ENCODE results near the gene PDXK. TPM values are rescaled to one million over a fixed set of nuclear protein-coding genes. Genes with fewer than 3 reads are reported as not detected.

The PDXK gene
- total and polyA plus RNA-seq, 12 donors, result 43.0 to 202 (median 95.3) TPM

DNA sequence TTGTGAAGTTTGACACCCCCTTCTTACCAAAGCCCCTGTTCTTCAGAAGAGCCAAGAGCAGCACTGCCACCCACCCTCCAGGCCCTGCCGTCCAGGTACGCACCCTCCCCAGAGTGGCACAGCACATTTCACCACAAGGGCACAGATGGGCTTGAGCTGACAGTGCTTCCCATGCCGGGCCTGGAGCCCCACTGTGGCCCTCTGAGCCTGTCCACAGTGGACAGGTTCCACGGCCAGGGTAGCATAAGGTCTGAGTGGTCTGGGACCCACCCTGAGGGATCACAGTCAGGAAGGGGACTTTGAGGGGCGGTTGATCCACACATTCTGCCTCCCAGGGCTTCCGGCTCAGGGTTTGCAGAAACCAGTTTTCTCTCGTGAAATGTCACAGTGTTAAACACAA is 28.6 kb upstream of the PDXK start:
- DNase-seq, result no peak
- Histone ChIP-seq H3K4me1 (replicated peaks in 1 of 2) (no peaks in the 10 kb centered on the region), H3K27me3 (no peaks in the 10 kb centered on the region), H3K36me3 (replicated peaks in 1 of 2) (peaks cover 0 to 77% of the 10 kb centered on the region in 2 donors), H3K9me3 (replicated peaks in 1 of 3) (no peaks in the 10 kb centered on the region), H3K27ac (no peak overlapping the region), H3K4me3 (no peak overlapping the region)
- intact Hi-C loops (cut with DNase I), result no loop called here
- TF ChIP-seq, protein P1, sequence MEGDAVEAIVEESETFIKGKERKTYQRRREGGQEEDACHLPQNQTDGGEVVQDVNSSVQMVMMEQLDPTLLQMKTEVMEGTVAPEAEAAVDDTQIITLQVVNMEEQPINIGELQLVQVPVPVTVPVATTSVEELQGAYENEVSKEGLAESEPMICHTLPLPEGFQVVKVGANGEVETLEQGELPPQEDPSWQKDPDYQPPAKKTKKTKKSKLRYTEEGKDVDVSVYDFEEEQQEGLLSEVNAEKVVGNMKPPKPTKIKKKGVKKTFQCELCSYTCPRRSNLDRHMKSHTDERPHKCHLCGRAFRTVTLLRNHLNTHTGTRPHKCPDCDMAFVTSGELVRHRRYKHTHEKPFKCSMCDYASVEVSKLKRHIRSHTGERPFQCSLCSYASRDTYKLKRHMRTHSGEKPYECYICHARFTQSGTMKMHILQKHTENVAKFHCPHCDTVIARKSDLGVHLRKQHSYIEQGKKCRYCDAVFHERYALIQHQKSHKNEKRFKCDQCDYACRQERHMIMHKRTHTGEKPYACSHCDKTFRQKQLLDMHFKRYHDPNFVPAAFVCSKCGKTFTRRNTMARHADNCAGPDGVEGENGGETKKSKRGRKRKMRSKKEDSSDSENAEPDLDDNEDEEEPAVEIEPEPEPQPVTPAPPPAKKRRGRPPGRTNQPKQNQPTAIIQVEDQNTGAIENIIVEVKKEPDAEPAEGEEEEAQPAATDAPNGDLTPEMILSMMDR (IDR thresholded peaks at IDR 0.05), result no peak
- no peak for TF ChIP-seq POLR2A (IDR thresholded peaks at IDR 0.05)
- 94 to 100% (median 97%) methylated on average over 3 to 7 of the region's 7 CpGs for WGBS, 4 donors

GRCh38 chr21:43691086-43691795 is 27.7 kb upstream of the PDXK start:
- TF ChIP-seq, protein P1 (IDR thresholded peaks at IDR 0.05), result no peak
- TF ChIP-seq POLR2A (IDR thresholded peaks at IDR 0.05), result no peak
- WGBS, 4 donors, result 94 to 97% (median 96%) methylated on average over 25 of the region's 25 CpGs
- Histone ChIP-seq H3K9me3 (replicated peaks in 1 of 3) (no peaks in the 10 kb centered on the region), H3K27me3 (no peaks in the 10 kb centered on the region), H3K27ac (no peak overlapping the region), H3K4me1 (replicated peaks in 1 of 2) (no peaks in the 10 kb centered on the region), H3K4me3 (no peak overlapping the region), H3K36me3 (replicated peaks in 1 of 2) (peaks cover 0 to 68% of the 10 kb centered on the region in 2 donors)
- no peak for DNase-seq
- intact Hi-C loops (cut with DNase I), result no loop called here

DNA sequence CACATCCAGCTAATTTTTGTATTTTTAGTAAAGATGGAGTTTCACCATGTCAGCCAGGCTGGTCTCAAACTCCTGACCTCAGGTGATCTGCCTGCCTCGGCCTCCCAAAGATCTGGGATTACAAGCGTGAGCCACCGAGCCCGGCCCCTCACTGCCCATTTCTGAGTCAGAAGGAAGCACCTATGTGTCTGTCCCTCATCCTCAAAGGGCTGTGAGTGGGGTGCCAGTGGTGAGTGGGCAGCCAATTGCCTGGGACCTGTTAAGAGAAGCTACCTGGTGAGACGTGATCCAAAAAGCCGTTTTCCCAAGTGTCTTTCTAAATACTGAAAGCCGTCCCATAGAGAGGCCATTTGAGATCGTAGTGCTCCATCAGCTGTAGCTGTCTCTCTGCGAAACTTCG is 27.1 kb upstream of the PDXK start:
- no peaks in the 10 kb centered on the region for H3K27me3 ChIP-seq
- H3K4me3 ChIP-seq, result no peak overlapping the region
- no peaks in the 10 kb centered on the region for H3K9me3 ChIP-seq (replicated peaks in 1 of 3)
- H3K4me1 ChIP-seq (replicated peaks in 1 of 2), result no peaks in the 10 kb centered on the region
- peaks cover 0 to 63% of the 10 kb centered on the region in 2 donors for H3K36me3 ChIP-seq (replicated peaks in 1 of 2)
- TF ChIP-seq POLR2A (IDR thresholded peaks at IDR 0.05), result no peak
- TF ChIP-seq, protein P1 (IDR thresholded peaks at IDR 0.05), result no peak
- no peak for DNase-seq
- intact Hi-C loops (cut with DNase I), result no loop called here
- H3K27ac ChIP-seq, result no peak overlapping the region
- WGBS, 4 donors, result 91 to 94% (median 93%) methylated on average over 10 of the region's 10 CpGs

- intact Hi-C loops (cut with DNase I), result no loop called here
- no peaks in the 10 kb centered on the region for H3K4me1 ChIP-seq (replicated peaks in 1 of 2)
- no peak overlapping the region for H3K27ac ChIP-seq
- H3K4me3 ChIP-seq, result no peak overlapping the region
- WGBS, 4 donors, result 91 to 100% (median 95%) methylated on average over 6 to 8 of the region's 8 CpGs
- no peaks in the 10 kb centered on the region for H3K27me3 ChIP-seq
- no peak for DNase-seq
- no peaks in the 10 kb centered on the region for H3K9me3 ChIP-seq (replicated peaks in 1 of 3)
- H3K36me3 ChIP-seq (replicated peaks in 1 of 2), result peaks cover 0 to 51% of the 10 kb centered on the region in 2 donors
- no peak for TF ChIP-seq POLR2A (IDR thresholded peaks at IDR 0.05)
- TF ChIP-seq, protein P1 (IDR thresholded peaks at IDR 0.05), result no peak
Measured at GRCh38 chr21:43692949-43693348, 26.0 kb upstream of the PDXK start.

Measured in adrenal gland (tissue), 12 donors.